Neural progenitor cell (in vitro differentiated cells): Measurements from ENCODE around the gene ZBBX.

ENCODE experiments used
- EZH2phosphoT487 ChIP-seq: fragments of 200-600 bp; sonication (generic); IDR thresholded peaks from 2 replicates; pipeline ENCODE4 v1.6.1; 2017; ENCODE audit warnings: antibody characterized with exemption
- TF ChIP-seq, protein P1 (sequence below): fragments of 200-600 bp; sonication (generic); IDR thresholded peaks from 2 replicates; pipeline ENCODE4 v1.5.1; 2017; ENCODE audit warnings: antibody characterized with exemption, mild to moderate bottlenecking

DNA sequence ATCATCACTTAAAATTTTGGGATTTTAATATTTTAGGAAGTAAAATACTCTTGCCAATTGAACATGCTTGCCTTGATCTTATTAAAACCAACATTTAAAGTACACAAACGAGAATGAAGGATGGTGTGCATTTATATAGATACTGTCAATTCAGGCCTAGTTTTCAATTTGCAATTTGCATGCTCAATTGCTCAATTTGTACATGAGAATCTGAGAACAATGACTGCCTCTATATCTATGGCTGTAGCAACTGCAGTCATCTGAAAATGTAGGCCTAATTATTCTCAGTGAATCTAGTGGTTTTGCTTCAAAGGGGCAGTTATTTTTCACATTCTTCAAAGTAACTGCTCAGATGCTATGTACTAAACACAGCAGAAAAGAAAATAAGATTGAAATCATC, 18.8 kb downstream of the ZBBX start:
- no peak for TF ChIP-seq EZH2phosphoT487
- TF ChIP-seq, protein P1, sequence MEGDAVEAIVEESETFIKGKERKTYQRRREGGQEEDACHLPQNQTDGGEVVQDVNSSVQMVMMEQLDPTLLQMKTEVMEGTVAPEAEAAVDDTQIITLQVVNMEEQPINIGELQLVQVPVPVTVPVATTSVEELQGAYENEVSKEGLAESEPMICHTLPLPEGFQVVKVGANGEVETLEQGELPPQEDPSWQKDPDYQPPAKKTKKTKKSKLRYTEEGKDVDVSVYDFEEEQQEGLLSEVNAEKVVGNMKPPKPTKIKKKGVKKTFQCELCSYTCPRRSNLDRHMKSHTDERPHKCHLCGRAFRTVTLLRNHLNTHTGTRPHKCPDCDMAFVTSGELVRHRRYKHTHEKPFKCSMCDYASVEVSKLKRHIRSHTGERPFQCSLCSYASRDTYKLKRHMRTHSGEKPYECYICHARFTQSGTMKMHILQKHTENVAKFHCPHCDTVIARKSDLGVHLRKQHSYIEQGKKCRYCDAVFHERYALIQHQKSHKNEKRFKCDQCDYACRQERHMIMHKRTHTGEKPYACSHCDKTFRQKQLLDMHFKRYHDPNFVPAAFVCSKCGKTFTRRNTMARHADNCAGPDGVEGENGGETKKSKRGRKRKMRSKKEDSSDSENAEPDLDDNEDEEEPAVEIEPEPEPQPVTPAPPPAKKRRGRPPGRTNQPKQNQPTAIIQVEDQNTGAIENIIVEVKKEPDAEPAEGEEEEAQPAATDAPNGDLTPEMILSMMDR = no peak
